GM12873 (cell line): ENCODE results near the gene UTP25.

Experiments used
- TF ChIP-seq, protein P1 (sequence below): IDR thresholded peaks from 2 replicates; pipeline ENCODE4 v1.5.1; 2012; ENCODE audit warnings: low read depth, mild to moderate bottlenecking, moderate library complexity, low read length, control low read depth; ENCODE audit not compliant: insufficient read depth; ENCODE audit errors: missing control alignments

The UTP25 gene

GRCh38 chr1:209883341-209883971 lies 55.7 kb downstream of the UTP25 start:
- TF ChIP-seq, protein P1, sequence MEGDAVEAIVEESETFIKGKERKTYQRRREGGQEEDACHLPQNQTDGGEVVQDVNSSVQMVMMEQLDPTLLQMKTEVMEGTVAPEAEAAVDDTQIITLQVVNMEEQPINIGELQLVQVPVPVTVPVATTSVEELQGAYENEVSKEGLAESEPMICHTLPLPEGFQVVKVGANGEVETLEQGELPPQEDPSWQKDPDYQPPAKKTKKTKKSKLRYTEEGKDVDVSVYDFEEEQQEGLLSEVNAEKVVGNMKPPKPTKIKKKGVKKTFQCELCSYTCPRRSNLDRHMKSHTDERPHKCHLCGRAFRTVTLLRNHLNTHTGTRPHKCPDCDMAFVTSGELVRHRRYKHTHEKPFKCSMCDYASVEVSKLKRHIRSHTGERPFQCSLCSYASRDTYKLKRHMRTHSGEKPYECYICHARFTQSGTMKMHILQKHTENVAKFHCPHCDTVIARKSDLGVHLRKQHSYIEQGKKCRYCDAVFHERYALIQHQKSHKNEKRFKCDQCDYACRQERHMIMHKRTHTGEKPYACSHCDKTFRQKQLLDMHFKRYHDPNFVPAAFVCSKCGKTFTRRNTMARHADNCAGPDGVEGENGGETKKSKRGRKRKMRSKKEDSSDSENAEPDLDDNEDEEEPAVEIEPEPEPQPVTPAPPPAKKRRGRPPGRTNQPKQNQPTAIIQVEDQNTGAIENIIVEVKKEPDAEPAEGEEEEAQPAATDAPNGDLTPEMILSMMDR = no peak

GRCh38 chr1:209884249-209884648 lies 56.5 kb downstream of the UTP25 start:
- TF ChIP-seq, protein P1 = no peak

- TF ChIP-seq, protein P1 = no peak
Observed at GRCh38 chr1:209884665-209885117, 56.9 kb downstream of the UTP25 start.

DNA sequence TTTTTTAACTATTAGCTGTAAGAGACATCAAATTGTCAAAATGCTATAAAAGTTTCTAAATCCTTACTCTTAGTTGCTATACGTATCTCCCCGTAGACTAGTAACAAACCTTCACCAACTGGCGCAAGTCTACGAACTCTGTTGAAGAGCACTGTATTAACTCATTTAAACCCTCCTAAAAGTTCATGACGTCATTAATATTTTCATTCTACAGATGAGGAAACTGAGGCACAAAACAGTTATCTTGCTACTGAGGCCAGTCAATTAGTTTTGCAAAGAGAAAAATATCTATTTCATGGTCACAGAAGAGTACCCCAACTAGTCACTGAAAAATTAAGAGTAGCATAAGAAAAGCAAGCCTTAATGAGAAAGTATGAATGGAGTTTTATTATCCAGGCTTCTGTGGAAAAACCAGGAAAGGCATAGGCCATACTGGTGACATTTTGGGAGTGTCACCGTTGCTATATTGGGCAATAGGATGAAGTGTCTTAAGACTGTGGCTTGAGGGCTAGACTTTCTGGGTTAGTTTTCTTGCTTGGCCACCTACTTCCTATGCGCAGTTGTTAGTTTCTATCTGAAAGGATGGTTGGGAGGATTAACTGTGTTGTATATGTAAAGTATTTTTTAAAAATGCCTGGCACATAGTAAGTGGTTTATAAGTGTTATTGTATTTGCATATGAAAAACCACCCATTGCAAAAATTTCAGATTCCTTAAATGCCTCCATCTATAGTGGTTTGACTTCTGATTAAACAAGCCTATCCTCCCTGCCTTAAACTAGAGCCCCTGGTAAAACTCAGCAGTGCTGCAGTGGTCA lies 57.8 kb downstream of the UTP25 start:
- TF ChIP-seq, protein P1 = no peak

DNA sequence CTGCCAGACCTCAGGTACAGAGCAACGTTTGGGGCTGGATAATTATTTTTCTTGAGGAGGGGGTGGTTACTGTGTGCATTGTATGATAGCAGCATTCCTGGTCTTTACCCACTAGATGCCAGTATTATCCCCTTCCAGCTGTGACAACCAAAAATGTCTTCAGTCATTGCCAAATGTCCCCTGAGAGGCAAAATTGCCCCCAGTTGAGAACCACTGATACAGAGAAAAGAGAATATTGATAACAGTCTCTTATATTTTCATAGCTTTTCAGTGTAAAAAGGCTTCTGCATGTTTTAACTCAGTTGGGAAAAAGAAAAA lies 58.4 kb downstream of the UTP25 start:
- TF ChIP-seq, protein P1 = no peak

GRCh38 chr1:209889077-209889418 lies 61.3 kb downstream of the UTP25 start:
- TF ChIP-seq, protein P1 = no peak

DNA sequence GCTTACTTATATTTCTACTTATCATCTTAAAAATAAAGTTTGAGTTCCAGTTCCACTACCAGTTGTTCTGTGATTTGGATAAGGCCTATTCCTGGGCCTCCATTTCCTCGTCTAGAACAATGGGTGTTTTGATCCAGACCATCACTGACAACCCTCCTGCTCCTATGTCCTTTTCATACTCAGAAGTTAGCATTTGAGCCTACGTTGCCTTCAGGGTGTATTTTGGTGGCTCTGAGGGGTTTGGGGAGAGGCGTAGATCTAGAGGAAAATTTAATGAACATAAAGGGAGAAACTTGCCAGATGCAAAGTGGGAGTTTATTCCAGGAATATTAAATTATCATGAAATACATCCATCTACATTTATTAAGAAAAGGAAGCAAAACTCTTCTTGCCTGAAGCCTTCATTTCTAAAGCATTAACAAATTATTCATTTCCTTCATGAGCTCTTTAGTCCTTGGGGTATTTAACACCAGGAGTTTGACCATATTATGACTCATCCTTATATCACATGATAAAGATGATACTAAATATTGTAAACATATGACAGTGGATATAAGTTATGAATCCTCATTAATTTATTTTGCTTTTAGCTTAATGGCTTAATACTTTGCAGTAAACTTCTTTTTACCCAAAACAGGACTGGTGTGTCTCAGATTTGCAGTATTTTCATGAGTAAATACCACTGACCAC lies 63.0 kb downstream of the UTP25 start:
- TF ChIP-seq, protein P1 = no peak
